CD4-positive, alpha-beta T cell treated with Interleukin-1 beta for 1 hour (primary cell): ENCODE measurements around the gene RBMS3.

ENCODE experiments used
- DNase-seq, 2 donors: peaks; one replicate each; pipeline ENCODE4 v3.0.0-alpha.2; 2020 to 2022

The RBMS3 gene

DNA sequence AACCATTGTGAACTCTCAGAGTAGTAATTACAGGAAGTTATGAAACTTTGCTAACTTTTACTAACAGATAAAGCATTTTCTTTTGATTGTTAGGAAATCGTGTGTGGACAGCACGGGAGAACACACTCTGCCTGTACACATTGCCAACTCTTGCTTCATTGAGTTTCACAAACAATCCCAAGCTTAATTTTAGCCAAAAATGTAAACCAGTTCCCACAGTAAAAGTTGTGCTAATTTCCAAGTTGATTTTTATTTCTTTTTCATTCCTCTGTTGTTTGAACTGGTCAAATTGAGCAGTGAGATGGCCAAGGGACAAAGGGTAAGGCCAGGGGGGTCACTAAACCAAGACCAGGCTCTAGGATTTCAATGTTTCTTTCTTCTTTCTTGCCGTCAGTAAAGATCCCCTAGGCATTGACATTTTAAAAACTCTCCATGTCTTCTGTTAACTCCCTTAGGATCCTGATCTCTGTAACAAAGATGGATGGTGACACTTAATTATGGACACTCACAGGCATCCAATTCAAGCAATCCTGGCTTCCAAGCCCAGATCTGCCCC lies 414.9 kb downstream of the RBMS3 start:
- no peak for DNase-seq

DNA sequence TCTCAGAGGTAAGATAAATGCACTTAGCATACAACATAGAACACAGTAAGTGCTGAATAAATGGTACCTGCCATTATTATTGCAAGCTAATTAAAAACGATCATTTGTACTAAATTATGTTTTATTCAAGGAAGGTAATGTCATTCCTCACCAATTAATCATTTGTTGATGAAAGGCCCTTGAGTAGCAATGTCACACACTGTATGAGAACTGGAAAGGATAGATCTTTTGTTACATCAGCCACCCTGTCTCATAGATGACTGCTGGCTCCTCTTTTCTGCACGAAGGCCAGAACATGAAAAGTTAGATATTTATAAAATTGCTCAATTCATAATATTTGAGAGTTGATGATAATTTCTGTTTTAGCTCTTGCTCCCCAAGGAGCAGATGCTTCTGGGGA lies 415.4 kb downstream of the RBMS3 start:
- DNase-seq = no peak

DNA sequence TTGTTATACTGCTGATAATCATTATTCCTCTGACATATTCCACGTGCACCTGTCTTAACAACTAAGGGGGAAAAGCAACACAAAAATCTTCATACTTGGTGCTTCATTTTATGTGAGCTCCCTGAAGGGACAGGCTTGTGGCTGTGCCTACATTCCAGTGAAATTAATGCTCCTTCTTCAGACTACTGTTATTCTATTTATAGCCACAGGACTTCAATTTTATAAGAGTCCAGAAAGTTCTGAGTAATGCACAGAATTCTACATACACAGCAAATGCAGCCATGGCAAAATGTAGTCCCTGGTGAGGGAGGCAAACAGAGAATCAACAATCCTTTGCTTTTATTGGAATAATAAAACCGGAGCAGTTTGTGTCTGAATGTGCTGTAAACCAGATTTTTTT lies 417.1 kb downstream of the RBMS3 start:
- DNase-seq = no peak

DNA sequence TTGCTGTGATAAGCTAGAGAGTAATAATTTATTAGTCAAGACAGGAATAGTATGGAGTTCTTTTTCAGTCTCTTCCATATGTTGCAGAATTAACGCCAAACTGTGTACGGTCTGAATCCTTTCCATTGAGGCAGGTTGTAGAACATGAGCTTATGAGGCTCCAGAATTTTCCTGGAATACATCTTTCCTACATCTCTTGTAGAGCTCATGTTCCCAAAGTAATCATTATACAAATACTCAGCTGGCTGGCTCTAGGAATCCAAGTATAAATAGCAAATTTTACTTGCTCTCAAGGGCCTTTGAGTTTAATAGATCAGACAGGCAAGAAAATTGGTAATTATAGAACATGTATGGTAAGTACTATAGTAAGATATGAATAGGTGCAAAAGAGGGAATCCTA lies 419.4 kb downstream of the RBMS3 start:
- DNase-seq = no peak

DNA sequence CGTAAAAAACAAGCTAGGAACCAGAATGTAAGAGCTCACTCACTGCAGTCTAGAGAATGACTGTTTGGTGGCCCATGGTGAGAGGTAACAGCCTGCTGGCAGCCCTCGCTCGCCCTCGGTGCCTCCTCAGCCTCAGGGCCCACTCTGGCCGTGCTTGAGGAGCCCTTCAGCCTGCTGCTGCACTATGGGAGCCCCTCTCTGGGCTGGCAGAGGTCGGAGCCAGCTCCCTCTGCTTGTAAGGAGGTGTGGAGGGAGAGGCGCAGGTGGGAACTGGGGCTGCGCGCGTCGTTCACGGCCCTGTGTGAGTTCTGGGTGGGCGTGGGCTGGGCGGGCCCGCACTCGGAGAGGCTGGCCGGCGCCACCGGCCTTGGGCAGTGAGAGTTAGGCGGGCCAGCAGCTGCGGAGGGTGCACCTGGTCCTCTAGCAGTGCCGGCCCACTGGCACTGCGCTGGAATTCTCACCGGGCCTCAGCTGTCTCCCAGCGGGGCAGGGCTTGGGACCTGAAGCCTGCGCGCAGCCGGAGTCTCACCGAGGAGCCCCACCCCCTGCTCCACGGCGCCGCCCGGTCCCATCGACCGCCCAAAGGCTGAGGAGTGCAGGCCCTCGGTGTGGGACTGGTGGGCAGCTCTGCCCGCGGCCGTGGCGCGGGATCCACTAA lies 420.6 kb downstream of the RBMS3 start:
- DNase-seq = no peak

DNA sequence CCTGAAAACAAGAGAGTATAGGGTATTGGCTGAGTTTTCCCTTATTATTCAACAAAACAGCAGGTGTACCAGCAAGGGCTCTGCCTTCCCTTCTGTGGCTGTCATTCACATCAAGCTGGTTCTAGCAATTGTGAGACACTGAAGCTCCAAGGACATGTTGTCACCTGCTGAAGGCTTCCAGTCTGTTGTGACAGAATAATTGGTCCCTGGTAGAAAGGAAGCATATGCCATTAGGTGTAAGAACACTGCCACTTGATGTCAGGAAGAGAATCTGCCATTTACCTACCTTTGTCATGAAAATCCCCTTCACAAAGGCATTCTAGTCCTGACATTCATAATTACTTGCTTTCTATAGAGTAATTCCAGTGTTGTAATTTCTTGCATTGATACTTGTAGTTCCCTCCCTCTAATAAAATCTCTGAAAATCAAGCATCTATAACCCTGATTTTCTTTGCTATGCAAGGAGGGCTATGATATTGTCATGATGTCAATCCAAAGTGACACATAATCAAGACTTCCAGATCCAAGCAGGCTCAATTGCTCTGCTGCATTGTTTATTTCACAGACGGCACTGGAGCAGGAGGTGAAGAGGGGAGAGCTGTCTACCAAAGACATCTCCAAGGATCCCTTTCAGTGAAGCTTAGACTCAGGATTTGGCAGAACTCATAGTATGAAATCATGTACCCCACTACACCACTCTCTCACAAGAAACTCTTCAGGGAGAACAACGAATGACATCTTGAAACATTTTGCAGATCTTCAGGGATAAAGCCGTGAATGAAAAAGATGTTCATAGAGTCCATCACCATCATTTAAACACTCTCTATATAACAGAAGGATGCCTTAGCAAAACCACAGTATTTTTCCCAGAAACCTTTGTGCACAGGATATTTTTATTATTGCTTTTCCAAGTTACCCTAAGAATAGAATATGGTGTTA lies 425.3 kb downstream of the RBMS3 start:
- no peak for DNase-seq

GRCh38 chr3:29708884-29709283 lies 428.0 kb downstream of the RBMS3 start:
- no peak for DNase-seq

- DNase-seq = no peak
These were observed 430.4 kb downstream of the RBMS3 start for GRCh38 chr3:29711255-29711771.

DNA sequence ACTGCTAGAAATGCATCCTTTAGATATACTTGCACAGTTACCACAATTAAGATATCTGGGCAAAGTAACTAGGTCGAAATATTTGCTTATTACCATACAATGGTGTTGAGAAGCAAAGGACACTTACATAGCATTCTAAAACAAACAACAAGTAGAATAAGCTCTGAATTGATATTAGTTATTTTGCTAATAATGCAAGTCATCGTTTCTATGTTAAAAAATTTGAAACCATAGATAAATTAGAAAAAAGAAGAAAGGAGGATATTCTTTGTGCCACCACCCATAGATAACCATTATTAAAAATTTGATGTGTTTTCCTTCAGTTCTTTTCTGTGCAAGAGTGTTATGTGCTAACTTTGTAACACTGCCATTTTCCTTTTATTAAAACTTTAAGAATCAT lies 435.3 kb downstream of the RBMS3 start:
- no peak for DNase-seq

- no peak for DNase-seq
These were observed 437.8 kb downstream of the RBMS3 start for GRCh38 chr3:29718661-29719065.

DNA sequence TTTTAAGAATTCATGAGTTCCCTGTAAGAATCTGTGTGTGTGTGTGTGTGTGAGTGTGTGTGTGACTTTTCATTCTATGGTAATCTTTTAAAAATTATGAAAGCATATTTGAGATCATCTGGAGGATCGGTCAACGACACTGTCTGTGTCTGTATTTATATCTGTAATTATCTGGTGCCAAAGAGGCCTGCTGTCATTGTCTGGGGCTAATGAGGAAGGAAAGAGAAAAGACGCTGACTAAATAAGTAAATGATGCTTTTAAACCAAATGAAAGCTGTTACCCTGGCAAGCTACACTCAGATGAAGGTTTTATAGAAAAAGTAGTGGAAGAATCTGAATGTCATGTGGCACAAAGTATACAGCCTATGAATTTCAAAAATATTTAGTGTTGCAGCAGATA lies 439.8 kb downstream of the RBMS3 start:
- DNase-seq = no peak

DNA sequence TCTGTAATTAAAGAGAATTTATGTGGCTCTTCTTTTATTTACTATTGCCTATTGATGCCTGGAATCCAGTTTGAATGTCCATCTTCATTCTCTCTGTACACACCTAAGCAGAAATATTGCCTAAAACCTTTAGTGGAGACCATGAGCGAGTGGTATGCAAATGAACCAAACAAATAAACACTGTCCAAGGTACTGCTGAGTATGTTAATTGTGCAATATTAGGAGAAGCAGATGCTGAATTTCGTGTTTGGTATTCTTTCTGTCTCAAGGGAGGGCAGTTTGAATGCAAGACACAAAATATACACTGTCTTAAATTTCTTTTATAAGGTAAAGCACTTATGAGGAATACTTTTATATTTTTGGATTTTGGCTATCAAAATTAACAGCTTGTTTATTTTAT lies 440.9 kb downstream of the RBMS3 start:
- no peak for DNase-seq

DNA sequence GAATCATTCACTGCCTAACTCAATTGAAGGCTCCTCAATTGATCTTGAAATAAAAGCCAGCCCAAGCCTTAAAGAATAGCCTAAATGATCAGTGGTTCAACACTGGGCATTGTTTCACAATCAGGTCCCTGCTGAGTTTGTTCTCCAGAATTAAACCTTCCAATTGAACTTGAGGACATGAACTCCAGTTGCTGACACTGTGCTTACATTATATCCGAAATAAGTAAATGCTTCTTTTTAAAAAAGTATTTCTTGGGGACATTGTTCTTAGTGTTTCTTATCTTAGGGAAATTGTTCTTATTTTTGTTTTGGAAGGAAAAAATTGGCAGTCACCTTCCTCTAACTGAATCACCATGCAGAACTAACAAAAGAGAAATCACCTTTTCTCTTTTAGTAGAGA lies 450.2 kb downstream of the RBMS3 start:
- no peak for DNase-seq

DNA sequence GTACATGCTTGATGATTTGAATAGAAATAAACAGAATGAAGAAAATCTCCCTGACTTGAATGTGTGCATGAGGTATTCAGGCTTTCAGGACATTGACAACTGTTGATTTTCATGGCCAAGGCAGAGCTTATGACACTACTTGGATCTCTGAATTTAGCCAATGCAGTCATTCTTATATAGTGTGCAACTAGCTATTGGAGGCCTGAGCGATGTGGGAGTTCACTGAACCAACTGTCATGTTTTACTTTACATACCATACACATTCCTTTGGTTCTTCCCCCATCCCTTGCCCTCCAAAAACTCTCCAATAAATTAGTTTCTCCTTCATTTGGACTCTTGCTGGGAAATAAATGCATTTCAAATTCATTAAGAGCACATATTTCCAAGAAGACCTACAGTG lies 460.4 kb downstream of the RBMS3 start:
- no peak for DNase-seq

DNA sequence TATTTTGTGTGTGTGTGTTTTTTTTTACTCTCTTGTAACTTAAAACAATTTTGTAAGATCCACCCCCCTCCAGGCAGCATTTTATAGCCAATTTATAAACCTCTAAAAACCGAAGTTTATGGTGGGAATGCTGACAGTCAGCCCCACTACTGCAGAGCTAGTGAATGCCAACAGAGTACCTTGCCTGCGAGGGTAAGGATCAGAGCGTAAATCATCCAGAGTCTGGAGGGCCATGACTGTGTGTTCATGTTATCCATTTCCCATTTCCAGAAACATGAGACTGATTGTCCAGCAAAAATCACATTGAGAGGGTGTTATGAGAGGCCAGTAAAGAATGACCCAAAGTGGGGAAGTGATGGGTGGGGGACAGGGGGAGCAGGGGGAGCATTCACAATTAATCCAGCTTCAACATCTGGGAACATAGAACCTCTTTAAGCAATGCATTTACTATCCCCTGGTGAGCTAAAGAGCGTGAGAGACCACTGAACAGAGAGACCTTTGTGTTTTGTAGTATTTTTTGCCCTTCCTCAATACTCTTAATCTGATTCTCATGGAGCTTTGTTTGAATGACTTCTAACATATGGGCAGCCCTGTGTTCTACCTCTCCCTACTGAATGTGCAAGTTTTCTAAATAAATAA lies 464.5 kb downstream of the RBMS3 start:
- no peak for DNase-seq

- DNase-seq = no peak
These were observed 465.4 kb downstream of the RBMS3 start for GRCh38 chr3:29746163-29746760.

DNA sequence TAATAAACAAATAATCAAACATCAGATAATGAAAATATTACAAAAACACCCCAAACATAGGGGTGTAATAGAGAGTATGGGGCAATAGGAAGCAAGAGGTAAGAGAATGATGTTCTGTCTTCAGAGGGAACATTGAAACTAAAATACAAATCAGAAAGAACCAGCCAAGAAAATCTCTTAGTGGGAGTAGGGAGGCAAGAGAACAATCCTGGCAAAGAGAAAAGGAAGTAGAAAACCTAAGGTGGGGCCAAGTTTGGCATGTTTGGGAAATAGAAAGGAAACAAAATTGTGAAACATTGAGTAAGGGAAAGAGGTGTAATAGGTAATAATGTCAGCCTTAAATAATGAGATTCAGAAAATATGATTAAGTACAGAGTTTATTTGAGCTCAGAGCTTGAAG lies 467.1 kb downstream of the RBMS3 start:
- DNase-seq = no peak

GRCh38 chr3:29751647-29752314 lies 470.9 kb downstream of the RBMS3 start:
- DNase-seq = no peak

DNA sequence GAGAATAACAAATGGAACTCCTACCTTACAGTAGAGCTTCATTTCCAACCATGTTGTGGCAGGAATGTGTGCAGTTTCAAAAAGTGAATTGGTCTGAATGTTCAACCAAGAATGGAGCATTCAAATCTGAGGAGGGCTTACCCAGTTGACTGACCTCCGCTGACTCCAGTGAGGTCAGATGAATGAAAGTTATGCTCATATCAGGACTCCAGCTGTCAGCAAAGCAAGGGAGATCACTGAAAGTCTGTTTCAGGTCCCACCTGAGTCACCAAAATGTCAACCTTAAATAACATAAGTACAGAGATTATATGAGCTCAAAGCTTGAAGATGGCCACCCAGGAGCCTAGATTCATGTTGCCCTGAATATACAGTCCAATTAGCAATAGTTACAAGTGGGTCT lies 473.5 kb downstream of the RBMS3 start:
- no peak for DNase-seq

GRCh38 chr3:29755416-29755815 lies 474.5 kb downstream of the RBMS3 start:
- no peak for DNase-seq

GRCh38 chr3:29757054-29757777 lies 476.3 kb downstream of the RBMS3 start:
- no peak for DNase-seq

DNA sequence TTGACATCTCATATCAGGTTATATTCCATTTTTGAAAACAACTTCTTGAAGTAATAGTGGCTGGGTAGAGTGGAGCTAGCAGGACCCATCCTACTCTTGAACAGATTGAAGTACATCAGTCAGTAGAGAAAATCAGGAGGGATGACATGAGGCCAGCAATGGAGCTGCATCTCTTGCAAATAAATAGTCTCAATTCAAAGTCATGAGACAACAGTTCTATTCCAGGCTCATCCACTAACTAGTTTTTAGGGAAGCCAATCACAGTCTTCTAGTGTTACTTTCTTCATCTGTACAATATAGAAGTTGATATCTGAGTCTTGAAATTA lies 477.2 kb downstream of the RBMS3 start:
- DNase-seq = no peak
